Fibroblast of skin of left biceps (primary cell): ENCODE measurements around the gene AKR1B1.
"Not testable (repeated sequence)": the region's sequence is repeated elsewhere in the genome, so short reads cannot be mapped to it uniquely, and the experiment has no call there.

Experiments
- DNase-seq, 2 experiments: peaks; one replicate each; pipeline ENCODE4 v3.0.0-alpha.2; 2013; ENCODE audit warnings: low read depth in 2 of 2

AKR1B1 gene

GRCh38 chr7:134458806-134459698 is at the start of gene AKR1B1:
Gene AKR1B1 (minus strand): TSS chr7:134459100. CDS start chr7:134459062, 38 bp downstream.
- DNase-seq = peak; percentile 74 to 78

- DNase-seq = no peak
Observed at GRCh38 chr7:134505856-134506255, 47.0 kb upstream of the AKR1B1 start.

GRCh38 chr7:134504660-134505164 is 45.8 kb upstream of the AKR1B1 start:
- no peak for DNase-seq

- no peak for DNase-seq
Observed at GRCh38 chr7:134502463-134503371, 43.8 kb upstream of the AKR1B1 start.

GRCh38 chr7:134500982-134501381 is 42.1 kb upstream of the AKR1B1 start:
- no peak for DNase-seq

GRCh38 chr7:134500406-134500805 is 41.5 kb upstream of the AKR1B1 start:
- no peak for DNase-seq

- no peak for DNase-seq
Observed at GRCh38 chr7:134495546-134495945, 36.6 kb upstream of the AKR1B1 start.

GRCh38 chr7:134493091-134493490 is 34.2 kb upstream of the AKR1B1 start:
- DNase-seq = no peak

- not testable (repeated sequence) for DNase-seq
Observed at GRCh38 chr7:134487721-134488120, 28.8 kb upstream of the AKR1B1 start.

GRCh38 chr7:134485203-134485602 is 26.3 kb upstream of the AKR1B1 start:
- DNase-seq = no peak

- no peak for DNase-seq
Observed at GRCh38 chr7:134483296-134483695, 24.4 kb upstream of the AKR1B1 start.

GRCh38 chr7:134482858-134483257 is 24.0 kb upstream of the AKR1B1 start:
- DNase-seq = no peak

- DNase-seq = no peak
Observed at GRCh38 chr7:134481167-134481566, 22.3 kb upstream of the AKR1B1 start.

- no peak for DNase-seq
Observed at GRCh38 chr7:134480730-134481129, 21.8 kb upstream of the AKR1B1 start.

GRCh38 chr7:134480202-134480601 is 21.3 kb upstream of the AKR1B1 start:
- DNase-seq = no peak

GRCh38 chr7:134478707-134479106 is 19.8 kb upstream of the AKR1B1 start:
- DNase-seq = no peak

- DNase-seq = no peak
Observed at GRCh38 chr7:134477954-134478353, 19.1 kb upstream of the AKR1B1 start.

- no peak for DNase-seq
Observed at GRCh38 chr7:134476044-134476443, 17.1 kb upstream of the AKR1B1 start.

GRCh38 chr7:134474828-134475227 is 15.9 kb upstream of the AKR1B1 start:
- DNase-seq = no peak

- no peak for DNase-seq
Observed at GRCh38 chr7:134473861-134474291, 15.0 kb upstream of the AKR1B1 start.

GRCh38 chr7:134472572-134473244 is 13.8 kb upstream of the AKR1B1 start:
- no peak for DNase-seq

GRCh38 chr7:134470864-134471263 is 12.0 kb upstream of the AKR1B1 start:
- no peak for DNase-seq
